AG04449 (cell line): ENCODE measurements around the gene SHROOM2.

Source experiments
- CTCF ChIA-PET: fragments of 350-600 bp; formaldehyde crosslinking; extraction: SDS; loops from one replicate; lab custom pipeline; 2021; ENCODE audit warnings: antibody characterized with exemption; lab: Yijun Ruan, JAX
- POLR2A ChIA-PET: fragments of 400-600, 350-600 bp; formaldehyde crosslinking; extraction: SDS; loops from one replicate; lab custom pipeline; 2020; ENCODE audit warnings: antibody characterized with exemption, inconsistent platforms; lab: Yijun Ruan, JAX
- DNase-seq: peaks from one replicate; pipeline ENCODE4 v3.0.0-alpha.2; 2010; ENCODE audit warnings: low read depth, low spot score
- H3K4me3 ChIP-seq: 2 replicates; pipeline ENCODE4 v1.5.1; 2011; ENCODE audit warnings: low read depth, mild to moderate bottlenecking, control low read depth, low read length
- CTCF ChIP-seq: IDR thresholded peaks from one replicate; pipeline ENCODE4 v1.5.1; 2011; ENCODE audit warnings: mild to moderate bottlenecking, moderate library complexity, low read length, control low read depth, inconsistent platforms; ENCODE audit not compliant: insufficient read depth; ENCODE audit errors: missing control alignments

Gene SHROOM2

DNA sequence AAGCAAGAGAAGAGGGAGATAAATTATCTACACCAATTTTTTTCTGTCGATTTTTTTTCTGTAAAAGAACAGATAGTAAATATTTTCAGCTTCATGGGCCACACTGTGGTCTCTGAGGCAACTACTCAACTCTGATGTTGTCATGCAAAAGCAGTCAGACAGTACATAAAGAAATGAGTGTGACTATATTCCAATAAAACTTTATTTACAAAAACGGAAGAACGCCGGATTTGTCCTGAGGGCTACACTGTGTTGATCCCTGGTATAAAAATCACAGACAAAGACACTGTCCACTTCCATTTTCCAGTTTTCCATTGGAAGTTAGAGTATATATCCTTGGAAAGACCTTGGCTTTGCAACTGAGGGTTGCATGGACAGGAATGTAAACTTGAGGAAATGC lies 38.6 kb upstream of the SHROOM2 start:
- CTCF ChIA-PET = no interaction called here
- TF ChIP-seq CTCF = no peak
- no peak for DNase-seq
- POLR2A ChIA-PET = no interaction called here
- no peak overlapping the region for H3K4me3 ChIP-seq

GRCh38 chrX:9749146-9749692 lies 37.0 kb upstream of the SHROOM2 start:
- DNase-seq = no peak
- no peak overlapping the region for H3K4me3 ChIP-seq
- TF ChIP-seq CTCF = no peak
- ChIA-PET POLR2A (no interaction called here), CTCF (no interaction called here)

DNA sequence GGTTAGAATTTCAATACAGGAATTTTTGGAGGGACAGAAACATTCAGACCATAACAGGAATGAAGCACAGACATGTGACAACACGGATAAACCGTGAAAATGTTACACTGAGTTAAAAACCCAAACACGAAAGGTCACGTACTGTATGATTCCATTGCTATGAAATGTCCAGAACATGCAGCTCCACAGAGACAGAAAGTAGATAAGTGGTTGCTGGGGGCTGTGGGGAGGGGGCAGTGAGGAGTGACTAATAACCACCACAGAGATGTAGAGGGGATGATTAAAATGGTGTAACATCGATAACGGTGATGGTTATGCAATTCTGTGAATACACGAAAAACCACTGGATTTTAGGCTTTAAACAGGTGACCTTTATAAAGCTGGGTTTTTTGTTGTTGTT lies 28.9 kb upstream of the SHROOM2 start:
- POLR2A ChIA-PET = no interaction called here
- no peak overlapping the region for H3K4me3 ChIP-seq
- CTCF ChIA-PET = no interaction called here
- TF ChIP-seq CTCF = no peak
- no peak for DNase-seq

- H3K4me3 ChIP-seq = no peak overlapping the region
- no peak for DNase-seq
- CTCF ChIA-PET = no interaction called here
- no peak for TF ChIP-seq CTCF
- POLR2A ChIA-PET = no interaction called here
Observed at GRCh38 chrX:9758021-9758638, 28.1 kb upstream of the SHROOM2 start.

- no peak for DNase-seq
- no peak for TF ChIP-seq CTCF
- no peak overlapping the region for H3K4me3 ChIP-seq
- POLR2A ChIA-PET = no interaction called here
- CTCF ChIA-PET = no interaction called here
Observed at GRCh38 chrX:9759337-9759736, 26.9 kb upstream of the SHROOM2 start.

- no peak overlapping the region for H3K4me3 ChIP-seq
- TF ChIP-seq CTCF = no peak
- POLR2A ChIA-PET = no interaction called here
- CTCF ChIA-PET = no interaction called here
- DNase-seq = no peak
Observed at GRCh38 chrX:9765072-9765736, 21.0 kb upstream of the SHROOM2 start.
